Prostate gland (tissue), 2 donors: ENCODE results near the gene ARHGEF3. TPM values are rescaled to one million over a fixed set of nuclear protein-coding genes. Genes with fewer than 3 reads are reported as not detected.

Experiments
- DNase-seq: peaks from one replicate; pipeline ENCODE4 v3.0.0-alpha.2; 2019; ENCODE audit warnings: low spot score
- H3K27ac ChIP-seq, 2 donors: fragments of 200-600 bp; sonication (generic); 2 replicates each; pipeline ENCODE4 v1.5.1; 2017 to 2019
- H3K27me3 ChIP-seq: fragments of 200-600 bp; sonication (generic); replicated peaks from 2 replicates; pipeline ENCODE4 v1.5.1; 2019; ENCODE audit not compliant: insufficient read depth
- H3K36me3 ChIP-seq, 2 donors: fragments of 200-600 bp; sonication (generic); 1 replicate in 1 of 2; 2 replicates in 1 of 2; pipeline versions ENCODE4 v1.5.1 to v1.8.1; 2017 to 2019
- H3K4me1 ChIP-seq: fragments of 200-600 bp; sonication (generic); replicated peaks from 2 replicates; pipeline ENCODE4 v1.5.1; 2019
- H3K4me3 ChIP-seq, 2 donors: fragments of 200-600 bp; sonication (generic); 2 replicates each; pipeline ENCODE4 v1.5.1; 2017 to 2019
- H3K9me3 ChIP-seq: fragments of 200-600 bp; sonication (generic); 2 replicates; pipeline ENCODE4 v1.5.1; 2017
- POLR2A ChIP-seq: fragments of 450-650 bp; IDR thresholded peaks from one replicate; pipeline ENCODE4 v1.6.1; 2016; ENCODE audit warnings: antibody characterized with exemption, mild to moderate bottlenecking
- POLR2AphosphoS5 ChIP-seq: sonication (generic); formaldehyde crosslinking; IDR thresholded peaks from one replicate; pipeline ENCODE4 v1.6.1; 2017; ENCODE audit warnings: antibody characterized with exemption
- WGBS: methylation state at CpG from one replicate; pipeline ENCODE4 v1.1.5; 2018; 5-methylcytosine and 5-hydroxymethylcytosine counted together
- intact Hi-C: fragments of 100-400 bp; cut with DNase I; formaldehyde crosslinking; loops from one replicate; pipeline ENCODE4 v1.14.2; 2022
- total RNA-seq, 2 donors: library from RNA; depleted of rRNA; stranded (reverse); fragments of >200 nt; gene quantifications; one replicate each; pipeline ENCODE4 v1.1.0, GENCODE V29; 2016
- TF ChIP-seq, protein P1 (sequence below), 4 experiments: fragments of 200-600 bp in 2 of 4; fragments of 450-650 bp in 2 of 4; sonication (generic) in 2 of 4; IDR thresholded peaks; 1 replicate in 3 of 4; 2 replicates in 1 of 4; pipeline ENCODE4 v1.5.1; 2016 to 2019; ENCODE audit warnings: antibody characterized with exemption in 4 of 4, mild to moderate bottlenecking in 2 of 4, moderate library complexity in 2 of 4

The ARHGEF3 gene
- total RNA-seq, 2 donors from 2014 or later: 21.6 to 59.4 TPM

DNA sequence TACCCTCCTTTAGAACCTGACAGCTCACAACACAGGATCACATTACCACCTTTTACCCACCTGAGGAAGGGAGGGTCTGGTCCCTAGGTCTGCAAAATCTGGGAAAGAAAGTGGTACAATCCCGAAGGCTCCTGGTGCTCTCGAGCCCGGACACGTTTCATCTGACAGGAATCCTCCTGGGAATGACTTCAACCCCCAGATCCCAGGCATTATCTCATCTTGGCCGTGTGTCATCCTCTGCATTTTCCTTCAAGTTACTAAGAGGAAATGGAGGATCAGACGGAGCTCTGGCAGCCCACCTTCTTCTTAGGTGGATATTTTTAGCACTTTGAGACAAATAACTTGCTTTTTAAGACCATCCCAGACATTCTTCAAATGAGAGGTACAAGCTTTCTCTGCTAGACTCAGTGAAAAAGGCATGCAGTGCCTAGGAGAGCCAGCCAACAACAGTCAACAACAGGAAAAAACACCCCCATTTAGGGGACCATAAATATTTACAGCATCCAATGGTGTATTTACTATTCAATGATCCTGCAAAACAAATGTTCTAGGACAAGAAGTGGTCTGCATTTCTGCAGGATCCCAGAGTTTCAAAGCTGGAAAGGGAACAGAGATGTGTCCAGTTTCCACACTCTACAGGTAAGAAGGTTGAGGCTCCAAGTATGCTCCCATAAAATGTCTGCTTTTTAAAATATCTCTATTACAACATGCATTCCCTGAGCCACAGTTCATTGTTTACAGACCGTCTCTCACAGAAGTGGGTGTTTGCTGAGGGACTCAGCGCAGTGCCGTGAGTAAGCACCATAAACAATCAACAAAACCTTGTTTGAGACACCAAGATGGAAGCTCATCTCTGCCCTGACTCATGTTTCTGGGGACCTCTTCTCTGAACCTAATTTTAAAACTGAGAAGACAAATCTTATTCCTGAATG lies 38.3 kb upstream of the ARHGEF3 start:
- Histone ChIP-seq H3K9me3 (no peaks in the 10 kb centered on the region), H3K36me3 (no peaks in the 10 kb centered on the region), H3K27me3 (no peaks in the 10 kb centered on the region), H3K4me3 (no peak overlapping the region), H3K27ac (no peak overlapping the region), H3K4me1 (no peaks in the 10 kb centered on the region)
- intact Hi-C loops: no loop called here
- no peak for DNase-seq
- WGBS: 55% methylated on average over 9 of the region's 9 CpGs
- TF ChIP-seq, protein P1, sequence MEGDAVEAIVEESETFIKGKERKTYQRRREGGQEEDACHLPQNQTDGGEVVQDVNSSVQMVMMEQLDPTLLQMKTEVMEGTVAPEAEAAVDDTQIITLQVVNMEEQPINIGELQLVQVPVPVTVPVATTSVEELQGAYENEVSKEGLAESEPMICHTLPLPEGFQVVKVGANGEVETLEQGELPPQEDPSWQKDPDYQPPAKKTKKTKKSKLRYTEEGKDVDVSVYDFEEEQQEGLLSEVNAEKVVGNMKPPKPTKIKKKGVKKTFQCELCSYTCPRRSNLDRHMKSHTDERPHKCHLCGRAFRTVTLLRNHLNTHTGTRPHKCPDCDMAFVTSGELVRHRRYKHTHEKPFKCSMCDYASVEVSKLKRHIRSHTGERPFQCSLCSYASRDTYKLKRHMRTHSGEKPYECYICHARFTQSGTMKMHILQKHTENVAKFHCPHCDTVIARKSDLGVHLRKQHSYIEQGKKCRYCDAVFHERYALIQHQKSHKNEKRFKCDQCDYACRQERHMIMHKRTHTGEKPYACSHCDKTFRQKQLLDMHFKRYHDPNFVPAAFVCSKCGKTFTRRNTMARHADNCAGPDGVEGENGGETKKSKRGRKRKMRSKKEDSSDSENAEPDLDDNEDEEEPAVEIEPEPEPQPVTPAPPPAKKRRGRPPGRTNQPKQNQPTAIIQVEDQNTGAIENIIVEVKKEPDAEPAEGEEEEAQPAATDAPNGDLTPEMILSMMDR (IDR thresholded peaks at IDR 0.05): no peak
- TF ChIP-seq POLR2AphosphoS5 (no peak), POLR2A (no peak)

DNA sequence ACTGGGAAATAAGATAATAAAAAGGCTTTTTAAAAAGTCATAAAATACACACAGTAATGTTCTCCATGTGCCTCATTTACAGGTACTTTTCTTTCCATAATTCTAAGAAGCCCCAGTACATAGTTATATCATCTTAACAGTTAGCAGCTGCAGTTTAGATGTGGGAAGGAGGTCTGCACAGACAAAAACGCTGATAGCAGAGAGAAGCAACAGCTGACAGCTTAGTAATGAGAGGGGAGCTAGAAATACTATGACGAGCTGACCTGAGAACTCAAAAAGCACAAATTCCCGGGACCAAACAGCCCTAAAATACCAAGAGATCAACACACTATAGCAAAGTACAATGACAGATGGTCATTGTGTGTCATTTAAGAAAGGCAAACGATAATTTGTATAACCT lies 36.7 kb upstream of the ARHGEF3 start:
- intact Hi-C loops: no loop called here
- Histone ChIP-seq H3K9me3 (no peaks in the 10 kb centered on the region), H3K4me3 (no peak overlapping the region), H3K27ac (no peak overlapping the region), H3K4me1 (no peaks in the 10 kb centered on the region), H3K27me3 (no peaks in the 10 kb centered on the region), H3K36me3 (no peaks in the 10 kb centered on the region)
- WGBS: 61% methylated on average over 4 of the region's 4 CpGs
- no peak for TF ChIP-seq POLR2A
- no peak for TF ChIP-seq POLR2AphosphoS5
- TF ChIP-seq, protein P1 (IDR thresholded peaks at IDR 0.05): no peak
- DNase-seq: no peak

DNA sequence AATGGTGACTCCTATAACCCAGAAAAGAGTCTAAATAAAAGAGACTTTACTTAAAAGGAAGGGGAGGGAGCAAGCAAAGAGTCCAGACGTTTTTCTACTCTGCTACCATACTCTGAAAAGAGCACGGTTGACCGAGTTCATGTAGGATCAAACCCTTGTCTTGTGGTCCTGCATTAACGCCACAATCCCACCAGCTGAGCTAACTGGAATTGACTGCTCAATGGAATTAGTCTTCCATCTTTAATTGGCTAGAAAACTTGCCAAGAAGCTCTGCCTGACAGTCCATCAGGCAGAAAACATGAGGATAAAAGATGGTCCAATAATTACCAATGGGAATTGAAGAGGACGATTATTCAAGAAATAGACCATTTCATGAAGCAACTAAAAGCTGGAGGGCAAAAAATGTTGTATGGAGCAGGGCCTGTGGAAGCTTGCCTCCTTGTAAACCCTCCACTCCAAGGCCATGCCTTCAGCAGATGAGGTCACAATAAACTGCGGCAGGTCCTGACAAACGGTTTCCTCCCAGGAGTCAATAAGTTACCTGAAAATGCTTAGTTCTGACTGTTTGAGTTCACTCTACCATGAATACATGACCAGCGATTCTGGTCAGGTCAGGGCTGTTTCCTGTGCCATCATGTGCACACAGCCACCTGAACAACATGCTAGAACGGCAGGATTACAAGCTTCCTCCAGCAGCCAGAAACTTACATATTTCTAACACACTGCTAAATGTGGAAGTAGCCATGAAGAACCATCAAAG lies 35.6 kb upstream of the ARHGEF3 start:
- H3K4me3 ChIP-seq: no peak overlapping the region
- no peaks in the 10 kb centered on the region for H3K27me3 ChIP-seq
- intact Hi-C loops: no loop called here
- H3K36me3 ChIP-seq: no peaks in the 10 kb centered on the region
- 50% methylated on average over 9 of the region's 9 CpGs for WGBS
- no peaks in the 10 kb centered on the region for H3K9me3 ChIP-seq
- H3K4me1 ChIP-seq: no peaks in the 10 kb centered on the region
- TF ChIP-seq POLR2AphosphoS5 (no peak), POLR2A (no peak)
- TF ChIP-seq, protein P1 (IDR thresholded peaks at IDR 0.05): no peak
- no peak for DNase-seq
- H3K27ac ChIP-seq: no peak overlapping the region

DNA sequence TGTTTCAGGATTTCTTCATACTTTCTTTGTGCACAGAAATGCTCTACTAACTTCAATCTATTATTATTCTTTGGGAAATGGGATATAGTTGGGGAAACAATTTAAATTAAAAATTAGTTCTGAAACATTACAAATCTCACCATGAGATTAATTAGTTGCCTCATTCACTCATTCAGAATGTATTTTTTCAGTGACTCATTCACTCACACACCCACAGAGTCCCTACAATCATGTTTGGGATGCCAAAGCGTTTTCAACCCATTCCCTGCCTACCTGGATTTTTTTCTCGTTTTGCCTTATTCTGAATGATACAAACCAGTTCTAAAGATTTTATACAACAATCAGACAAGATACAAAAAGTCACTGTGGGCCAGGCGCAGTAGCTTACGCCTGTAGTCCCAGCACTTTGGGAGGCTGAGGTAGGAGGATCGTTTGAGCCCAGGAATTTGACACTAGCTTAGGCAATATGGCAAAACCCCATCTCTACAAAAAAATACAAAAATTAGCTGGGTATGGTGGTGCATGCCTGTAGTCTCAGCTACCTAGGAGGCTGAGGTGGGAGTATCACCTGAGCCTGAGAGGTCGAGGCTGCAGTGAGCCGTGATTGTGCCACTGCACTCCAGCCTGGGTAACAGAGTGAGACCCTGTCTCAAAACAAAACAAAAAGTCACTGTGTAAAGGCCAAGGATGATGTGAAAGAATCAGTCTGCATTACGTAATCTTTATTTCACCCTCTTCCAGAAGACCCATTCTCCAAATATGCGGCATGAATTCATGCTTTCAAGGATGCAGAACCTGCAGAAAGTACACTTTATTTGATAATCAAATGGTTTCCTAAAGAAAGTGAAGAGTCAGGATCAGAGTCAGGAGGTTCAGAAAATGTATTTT lies 34.8 kb upstream of the ARHGEF3 start:
- Histone ChIP-seq H3K27ac (no peak overlapping the region), H3K9me3 (no peaks in the 10 kb centered on the region), H3K4me3 (no peak overlapping the region), H3K4me1 (no peaks in the 10 kb centered on the region), H3K36me3 (no peaks in the 10 kb centered on the region), H3K27me3 (no peaks in the 10 kb centered on the region)
- intact Hi-C loops: no loop called here
- TF ChIP-seq POLR2AphosphoS5 (no peak), POLR2A (no peak)
- TF ChIP-seq, protein P1 (IDR thresholded peaks at IDR 0.05): no peak
- WGBS: 91% methylated on average over 9 of the region's 9 CpGs
- no peak for DNase-seq
